Keratinocyte (primary cell): ENCODE measurements around the gene PDZD2. TPM values are rescaled to one million over a fixed set of nuclear protein-coding genes. Genes with fewer than 3 reads are reported as not detected.
"Not testable (repeated sequence)": the region's sequence is repeated elsewhere in the genome, so short reads cannot be mapped to it uniquely, and the experiment has no call there.

Experiments used
- DNase-seq: peaks from one replicate; pipeline ENCODE4 v3.0.0-alpha.2; 2011; ENCODE audit warnings: low read depth, missing footprints, low spot score
- FAIRE-seq: peaks from 2 replicates; lab custom pipeline; 2011; peaks lifted over from hg19 to GRCh38; lab: Jason Lieb, UNC
- H2AFZ ChIP-seq: 2 replicates; pipeline ENCODE4 v1.6.0; 2012; ENCODE audit warnings: low read length, control low read depth, inconsistent platforms; ENCODE audit not compliant: control insufficient read depth
- H3K27ac ChIP-seq: 2 replicates; pipeline ENCODE4 v1.5.1; 2011; ENCODE audit warnings: low read length; ENCODE audit not compliant: control insufficient read depth, insufficient read depth
- H3K27me3 ChIP-seq: 3 replicates; pipeline ENCODE4 v1.6.0; 2011; ENCODE audit warnings: low read length; ENCODE audit not compliant: control insufficient read depth, insufficient read depth; ENCODE audit errors: extremely low read depth
- H3K36me3 ChIP-seq, 2 experiments: 2 replicates in 1 of 2; 3 replicates in 1 of 2; pipeline ENCODE4 v1.5.1; 2011; ENCODE audit warnings: low read length in 2 of 2, mild to moderate bottlenecking in 1 of 2; ENCODE audit not compliant: control insufficient read depth in 2 of 2, insufficient read depth in 2 of 2; ENCODE audit errors: extremely low read depth in 1 of 2
- H3K4me1 ChIP-seq: 3 replicates; pipeline ENCODE4 v1.5.1; 2011; ENCODE audit warnings: low read length; ENCODE audit not compliant: control insufficient read depth, insufficient read depth; ENCODE audit errors: extremely low read depth
- H3K4me2 ChIP-seq: 3 replicates; pipeline ENCODE4 v1.6.0; 2011; ENCODE audit warnings: low read depth, low read length; ENCODE audit not compliant: control insufficient read depth, insufficient read depth; ENCODE audit errors: extremely low read depth
- H3K4me3 ChIP-seq, 3 experiments: fragments of 200-600 bp in 1 of 3; sonication (generic) in 1 of 3; 2 replicates in 2 of 3; 3 replicates in 1 of 3; pipeline ENCODE4 v1.5.1; 2011 to 2016; ENCODE audit warnings: low read length in 3 of 3, mild to moderate bottlenecking in 3 of 3, control low read depth in 2 of 3, inconsistent platforms in 1 of 3, low read depth in 1 of 3, mixed read lengths in 1 of 3, mixed run types in 1 of 3, moderate library complexity in 1 of 3; ENCODE audit not compliant: control insufficient read depth in 2 of 3, insufficient read depth in 2 of 3; ENCODE audit errors: extremely low read depth in 1 of 3
- H3K79me2 ChIP-seq: 2 replicates; pipeline ENCODE4 v1.6.0; 2012; ENCODE audit warnings: low read length; ENCODE audit not compliant: control insufficient read depth, insufficient read depth
- H3K9ac ChIP-seq: 3 replicates; pipeline ENCODE4 v1.6.0; 2011; ENCODE audit warnings: low read length; ENCODE audit not compliant: control insufficient read depth, insufficient read depth; ENCODE audit errors: extremely low read depth
- H3K9me1 ChIP-seq: 3 replicates; pipeline ENCODE4 v1.6.0; 2011; ENCODE audit warnings: low read length; ENCODE audit not compliant: control insufficient read depth, insufficient read depth; ENCODE audit errors: extremely low read depth
- H3K9me3 ChIP-seq: 2 replicates; pipeline ENCODE4 v1.5.1; 2012; ENCODE audit warnings: low read depth, low read length; ENCODE audit not compliant: control insufficient read depth
- H4K20me1 ChIP-seq: 3 replicates; pipeline ENCODE4 v1.6.0; 2011; ENCODE audit warnings: low read length; ENCODE audit not compliant: control insufficient read depth, insufficient read depth; ENCODE audit errors: extremely low read depth
- CTCF ChIP-seq, 3 experiments: IDR thresholded peaks in 1 of 3; conservative IDR thresholded peaks in 1 of 3; optimal IDR thresholded peaks in 1 of 3; 2 replicates in 2 of 3; 3 replicates in 1 of 3; pipeline versions ENCODE3 to v1.5.1; 2011; ENCODE audit warnings: low read length in 3 of 3, mild to moderate bottlenecking in 3 of 3, moderate library complexity in 2 of 3, control low read depth in 1 of 3, inconsistent platforms in 1 of 3; ENCODE audit not compliant: insufficient read depth in 2 of 3; ENCODE audit errors: extremely low read depth in 1 of 3
- EZH2 ChIP-seq: IDR thresholded peaks from one replicate; pipeline ENCODE4 v1.6.1; 2012; ENCODE audit warnings: inconsistent platforms, mild to moderate bottlenecking, low read length, moderate library complexity
- dilution Hi-C: fragments of 300-500 bp; cut with MboI; formaldehyde crosslinking; loops from one replicate; pipeline ENCODE4 v1.7.0; 2020; ENCODE audit warnings: low sequenced_read_pairs; ENCODE audit not compliant: extremely low pct_ligation_motif_present
- polyA plus RNA-seq, 5 experiments: library from polyadenylated mRNA; depleted of rRNA in 3 of 5; stranded (reverse) in 3 of 5; stranded (forward) in 1 of 5; unstranded in 1 of 5; fragments of >200 nt; gene quantifications; 1 replicate in 1 of 5; 2 replicates in 3 of 5; 3 replicates in 1 of 5; pipeline versions ENCODE4 v1.2.1 to v1.2.3, GENCODE V29; 2011 to 2012; ENCODE audit warnings: missing spikeins in 2 of 5, low read depth in 1 of 5, low replicate concordance in 1 of 5

Gene PDZD2
- polyA plus RNA-seq, 1 donor (not counting 4 experiments of a cell fraction or from before 2014, with no cell fraction given) = 7.3 TPM

- dilution Hi-C loops, H3K4me3 ChIP-seq, H2AFZ ChIP-seq, H3K9me3 ChIP-seq, DNase-seq, H3K9me1 ChIP-seq, FAIRE-seq, H3K4me1 ChIP-seq, H3K4me2 ChIP-seq, H4K20me1 ChIP-seq, H3K27me3 ChIP-seq, H3K27ac ChIP-seq, H3K79me2 ChIP-seq, H3K36me3 ChIP-seq, H3K9ac ChIP-seq: not testable (repeated sequence)
Observed at GRCh38 chr5:32080565-32080964, 441.6 kb downstream of the PDZD2 start.

- no peak for TF ChIP-seq CTCF (optimal IDR thresholded peaks at IDR 0.05 in 1 of 3, IDR thresholded peaks at IDR 0.05 in 1 of 3, conservative IDR thresholded peaks at IDR 0.05 in 1 of 3; ENCODE audit: extremely low read depth in 1 of 3, insufficient read depth in 2 of 3, low read length in 3 of 3)
- no peak for TF ChIP-seq EZH2
- Histone ChIP-seq H3K4me3 (no peak overlapping the region), H3K36me3 (no peaks in the 10 kb centered on the region), H3K9ac (no peak overlapping the region), H4K20me1 (no peaks in the 10 kb centered on the region), H3K4me1 (no peaks in the 10 kb centered on the region), H3K27me3 (no peaks in the 10 kb centered on the region), H3K9me3 (no peaks in the 10 kb centered on the region), H2AFZ (no peak overlapping the region), H3K4me2 (no peak overlapping the region), H3K27ac (no peak overlapping the region), H3K79me2 (no peaks in the 10 kb centered on the region), H3K9me1 (no peaks in the 10 kb centered on the region)
- FAIRE-seq (no peak), DNase-seq (no peak)
- dilution Hi-C loops = no loop called here
Observed at GRCh38 chr5:32082701-32083100, 443.8 kb downstream of the PDZD2 start.

- Histone ChIP-seq H3K79me2 (no peaks in the 10 kb centered on the region), H3K4me1 (no peaks in the 10 kb centered on the region), H3K4me3 (no peak overlapping the region), H4K20me1 (no peaks in the 10 kb centered on the region), H3K4me2 (no peak overlapping the region), H2AFZ (no peak overlapping the region), H3K27ac (no peak overlapping the region), H3K9me1 (no peaks in the 10 kb centered on the region), H3K9ac (no peak overlapping the region), H3K9me3 (no peaks in the 10 kb centered on the region), H3K36me3 (peaks cover 0 to 2% of the 10 kb centered on the region in 2 experiments), H3K27me3 (no peaks in the 10 kb centered on the region)
- TF ChIP-seq CTCF (optimal IDR thresholded peaks at IDR 0.05 in 1 of 3, IDR thresholded peaks at IDR 0.05 in 1 of 3, conservative IDR thresholded peaks at IDR 0.05 in 1 of 3; ENCODE audit: extremely low read depth in 1 of 3, insufficient read depth in 2 of 3, low read length in 3 of 3) = no peak
- TF ChIP-seq EZH2 = no peak
- FAIRE-seq = no peak
- no peak for DNase-seq
- dilution Hi-C loops = no loop called here
Observed at GRCh38 chr5:32083981-32084430, 445.1 kb downstream of the PDZD2 start.
